Testis (tissue), 2 donors: Measurements from ENCODE around the gene HSD17B1.
"Not testable (repeated sequence)": the region's sequence is repeated elsewhere in the genome, so short reads cannot be mapped to it uniquely, and the experiment has no call there.

Experiments used
- CTCF ChIP-seq, 3 experiments: fragments of 450-650 bp in 2 of 3; fragments of 200-600 bp in 1 of 3; sonication (generic) in 1 of 3; IDR thresholded peaks; one replicate each; pipeline ENCODE4 v1.5.1; 2016 to 2019; ENCODE audit warnings: antibody characterized with exemption in 3 of 3, mild to moderate bottlenecking in 2 of 3, moderate library complexity in 1 of 3
- POLR2A ChIP-seq: fragments of 450-650 bp; IDR thresholded peaks from one replicate; pipeline ENCODE4 v1.6.1; 2017; ENCODE audit warnings: antibody characterized with exemption, mild to moderate bottlenecking, moderate library complexity

- TF ChIP-seq POLR2A; CTCF (IDR thresholded peaks at IDR 0.05): not testable (repeated sequence)
These were observed at the start of gene HSD17B1 for GRCh38 chr17:42552736-42553135.
